Stimulated activated CD4-positive, alpha-beta T cell treated with anti-CD3 and anti-CD28 coated beads, Interleukin-4, amount 100 ng/mL, for 48 hours (primary cell): ENCODE measurements around the gene FAM209B.
"Not testable (repeated sequence)": the region's sequence is repeated elsewhere in the genome, so short reads cannot be mapped to it uniquely, and the experiment has no call there.

Experiments used
- DNase-seq, 2 donors: peaks; one replicate each; pipeline ENCODE4 v3.0.0-alpha.2; 2020; ENCODE audit warnings: low read depth in 2 of 2

The FAM209B gene

GRCh38 chr20:56532946-56533345 is at the start of gene FAM209B:
TSS of gene FAM209B (plus strand) at chr20:56533246. CDS start at chr20:56533342, 96 bp downstream.
- DNase-seq, result not testable (repeated sequence)

GRCh38 chr20:56483970-56484369 is 49.1 kb upstream of the FAM209B start:
- DNase-seq, result no peak

- DNase-seq, result no peak
Observed at GRCh38 chr20:56487216-56487615, 45.8 kb upstream of the FAM209B start.

GRCh38 chr20:56488566-56488965 is 44.5 kb upstream of the FAM209B start:
- DNase-seq, result no peak

- no peak for DNase-seq
Observed at GRCh38 chr20:56501116-56501515, 31.9 kb upstream of the FAM209B start.

- DNase-seq, result no peak
Observed at GRCh38 chr20:56503916-56504315, 29.1 kb upstream of the FAM209B start.

GRCh38 chr20:56504373-56505005 is 28.6 kb upstream of the FAM209B start:
- peak; percentile 9 to 11 for DNase-seq

- DNase-seq, result no peak
Observed at GRCh38 chr20:56506103-56506502, 26.9 kb upstream of the FAM209B start.

- DNase-seq, result no peak
Observed at GRCh38 chr20:56511926-56512325, 21.1 kb upstream of the FAM209B start.

GRCh38 chr20:56513161-56514150 is 19.6 kb upstream of the FAM209B start:
- no peak for DNase-seq

GRCh38 chr20:56516631-56517030 is 16.4 kb upstream of the FAM209B start:
- DNase-seq, result no peak

GRCh38 chr20:56517211-56517610 is 15.8 kb upstream of the FAM209B start:
- DNase-seq, result no peak

- no peak for DNase-seq
Observed at GRCh38 chr20:56517641-56518040, 15.4 kb upstream of the FAM209B start.

- no peak for DNase-seq
Observed at GRCh38 chr20:56518126-56518525, 14.9 kb upstream of the FAM209B start.

- DNase-seq, result no peak
Observed at GRCh38 chr20:56518721-56519398, 14.2 kb upstream of the FAM209B start.

GRCh38 chr20:56519551-56519950 is 13.5 kb upstream of the FAM209B start:
- DNase-seq, result no peak

- no peak for DNase-seq
Observed at GRCh38 chr20:56520180-56520579, 12.9 kb upstream of the FAM209B start.

- not testable (repeated sequence) for DNase-seq
Observed at GRCh38 chr20:56520746-56521354, 12.2 kb upstream of the FAM209B start.

GRCh38 chr20:56522311-56522710 is 10.7 kb upstream of the FAM209B start:
- no peak for DNase-seq

GRCh38 chr20:56524444-56524843 is 8.6 kb upstream of the FAM209B start, which contains the start of gene FAM209A:
TSS of gene FAM209A (plus strand) at chr20:56524744. CDS start at chr20:56524809, 65 bp downstream.
- not testable (repeated sequence) for DNase-seq

GRCh38 chr20:56527521-56527920 is 5.5 kb upstream of the FAM209B start:
- DNase-seq, result no peak

- DNase-seq, result no peak
Observed at GRCh38 chr20:56537997-56538396, 5.0 kb downstream of the FAM209B start.
